ENCODE data around the gene PIGN. TPM values are rescaled to one million over a fixed set of nuclear protein-coding genes. Genes with fewer than 3 reads are reported as not detected.

Gene PIGN
- total RNA-seq, 1 experiment from 2014 or later = 30.9 TPM

GRCh38 chr18:62018034-62018758 lies 168.7 kb downstream of the PIGN start:
- no peak overlapping the region for H2BK12ac ChIP-seq (ENCODE audit: insufficient read length, low read depth, low read length)
- no peaks in the 10 kb centered on the region for H4K20me1 ChIP-seq (ENCODE audit: control insufficient read depth, insufficient read depth, insufficient read length)
- Mint-ChIP-seq H3K27me3 (ENCODE audit: low read depth) (no peaks in the 10 kb centered on the region), H3K9me3 (no peaks in the 10 kb centered on the region; a peak in 1 of 5 replicates), H3K4me1 (peaks cover 5 to 7% of the 10 kb centered on the region in 2 experiments), H3K36me3 (ENCODE audit: insufficient read depth in 1 of 3, low read depth in 3 of 3) (no peaks in the 10 kb centered on the region), H3K4me3 (no peak overlapping the region), H3K27ac (no peak overlapping the region)
- H2AFZ ChIP-seq (ENCODE audit: low read length) = no peak overlapping the region
- no peak overlapping the region for H2BK15ac ChIP-seq (ENCODE audit: low read depth, low read length)
- no peaks in the 10 kb centered on the region for H3K9me3 ChIP-seq (ENCODE audit: control insufficient read depth, low read depth, low read length)
- TF ChIP-seq CTCF (conservative IDR thresholded peaks at IDR 0.05) = no peak
- no peaks in the 10 kb centered on the region for H3K23me2 ChIP-seq (ENCODE audit: insufficient read length, low read depth, low read length, poor library complexity, severe bottlenecking)
- H2BK5ac ChIP-seq (ENCODE audit: insufficient read length, low read length) = no peak overlapping the region
- no peak overlapping the region for H4K8ac ChIP-seq (replicated peaks; ENCODE audit: insufficient read length, low read depth, low read length)
- H3T11ph ChIP-seq (ENCODE audit: low read length) = no peak overlapping the region
- no peak overlapping the region for H4K5ac ChIP-seq (ENCODE audit: insufficient read length, low read depth, low read length)
- H2BK20ac ChIP-seq (ENCODE audit: low read depth, low read length, poor library complexity, severe bottlenecking) = no peak overlapping the region
- no peak overlapping the region for H3K27ac ChIP-seq (ENCODE audit: insufficient read length, low read depth, low read length)
- H2AK5ac ChIP-seq (ENCODE audit: insufficient read length, low read length) = no peak overlapping the region
- H3K4me1 ChIP-seq (ENCODE audit: insufficient read depth, low read length) = no peaks in the 10 kb centered on the region
- H3K56ac ChIP-seq (ENCODE audit: insufficient read length, low read depth, low read length) = no peak overlapping the region
- H3K27me3 ChIP-seq (ENCODE audit: insufficient read depth, low read length) = no peaks in the 10 kb centered on the region
- H3K18ac ChIP-seq (ENCODE audit: insufficient read length, low read depth, low read length) = no peak overlapping the region
- H3K23ac ChIP-seq (ENCODE audit: insufficient read length, low read depth, low read length) = no peak overlapping the region
- WGBS (ENCODE audit: extremely low coverage, insufficient read length, low lambda C conversion rate) = no CpG with 5 or more reads among the region's 9 CpGs
- H3K79me1 ChIP-seq (ENCODE audit: insufficient read depth, low read depth, low read length, poor library complexity, severe bottlenecking) = no peaks in the 10 kb centered on the region
- no peak overlapping the region for H3K14ac ChIP-seq (ENCODE audit: insufficient read depth, low read length)
- no peak overlapping the region for H2BK120ac ChIP-seq (ENCODE audit: low read depth, low read length, poor library complexity, severe bottlenecking)
- no peak overlapping the region for H3K4ac ChIP-seq (ENCODE audit: low read depth, low read length)
- H4K91ac ChIP-seq (ENCODE audit: insufficient read length, low read depth, low read length) = no peak overlapping the region
- H3K79me2 ChIP-seq (ENCODE audit: insufficient read depth, low read length) = no peaks in the 10 kb centered on the region
- H3K9ac ChIP-seq (ENCODE audit: extremely low read depth, insufficient read length, low read length) = no peak overlapping the region
- DNase-seq = no peak
- H3K4me2 ChIP-seq (ENCODE audit: insufficient read depth, insufficient read length, low read length) = no peak overlapping the region

All from H9 (cell line).